H1 (cell line): ENCODE measurements around the gene TMEM117. TPM values are rescaled to one million over a fixed set of nuclear protein-coding genes. Genes with fewer than 3 reads are reported as not detected.

Experiments
- CHD7 ChIP-seq: fragments of 300-600 bp; sonication (generic); IDR thresholded peaks from 2 replicates; pipeline ENCODE4 v1.7.1; 2012; ENCODE audit warnings: low read length, moderate library complexity, mild to moderate bottlenecking, inconsistent platforms; ENCODE audit not compliant: insufficient replicate concordance
- KDM4A ChIP-seq: IDR thresholded peaks from one replicate; pipeline ENCODE4 v1.7.1; 2012; ENCODE audit warnings: low read depth, mild to moderate bottlenecking, moderate library complexity, low read length, inconsistent platforms; ENCODE audit not compliant: severe bottlenecking
- polyA plus RNA-seq, 7 experiments: library from polyadenylated mRNA; depleted of rRNA in 3 of 7; stranded (reverse) in 5 of 7; unstranded in 2 of 7; fragments of >200 nt in 5 of 7; fragments of 200-250 nt in 2 of 7; gene quantifications; 1 replicate in 5 of 7; 2 replicates in 1 of 7; 4 replicates in 1 of 7; pipeline versions ENCODE4 v1.2.1 to v1.2.3, GENCODE V29; 2011 to 2013; ENCODE audit warnings: missing spikeins in 2 of 7, mixed read lengths in 2 of 7
- total RNA-seq: library from RNA; stranded (reverse); fragmentation: NEBNext Ultra II Directional; extraction: Animal tissue kit (Norgen Biotek cat#: 25700); gene quantifications from 2 replicates; pipeline ENCODE4 v1.2.1, GENCODE V29; 2021

TMEM117 gene
- total and polyA plus RNA-seq, 2 of the 8 experiments (the other 6 are each of a cell fraction or from before 2014, with no cell fraction given): 0.80 to 1.4 TPM

- no peak for TF ChIP-seq CHD7
- no peak for TF ChIP-seq KDM4A
- TF ChIP-seq, all 59 proteins: peak for 0
These were observed 19.7 kb upstream of the TMEM117 start (continued) for GRCh38 chr12:43816168-43816567.
